Hepatocyte (in vitro differentiated cells): ENCODE measurements around the gene ACSM3. TPM values are rescaled to one million over a fixed set of nuclear protein-coding genes. Genes with fewer than 3 reads are reported as not detected.

Experiments used
- DNase-seq: peaks from one replicate; pipeline ENCODE4 v3.0.0-alpha.2; 2016; ENCODE audit warnings: low spot score
- H2AFZ ChIP-seq: fragments of 200-600 bp; sonication (generic); 2 replicates; pipeline ENCODE4 v1.6.0; 2016; ENCODE audit warnings: antibody characterized with exemption, mild to moderate bottlenecking
- H3K27ac ChIP-seq: fragments of 200-600 bp; sonication (generic); 2 replicates; pipeline ENCODE4 v1.5.1; 2016; ENCODE audit warnings: mild to moderate bottlenecking
- H3K27me3 ChIP-seq: fragments of 200-600 bp; sonication (generic); 2 replicates; pipeline ENCODE4 v1.6.1; 2016
- H3K36me3 ChIP-seq: fragments of 200-600 bp; sonication (generic); replicated peaks from 2 replicates; pipeline ENCODE4 v1.5.1; 2016; ENCODE audit warnings: low read depth; ENCODE audit not compliant: insufficient read depth
- H3K4me1 ChIP-seq: fragments of 200-600 bp; sonication (generic); 2 replicates; pipeline ENCODE4 v1.5.1; 2016; ENCODE audit warnings: mild to moderate bottlenecking, moderate library complexity; ENCODE audit not compliant: insufficient read depth
- H3K4me2 ChIP-seq: fragments of 200-600 bp; sonication (generic); 2 replicates; pipeline ENCODE4 v1.6.0; 2016
- H3K4me3 ChIP-seq: fragments of 200-600 bp; sonication (generic); 2 replicates; pipeline ENCODE4 v1.5.1; 2016; ENCODE audit warnings: mild to moderate bottlenecking
- H3K79me2 ChIP-seq: fragments of 200-600 bp; sonication (generic); 2 replicates; pipeline ENCODE4 v1.6.0; 2017; ENCODE audit warnings: mild to moderate bottlenecking
- H3K9me2 ChIP-seq: fragments of 200-600 bp; sonication (generic); replicated peaks from 2 replicates; pipeline ENCODE4 v1.6.0; 2017; ENCODE audit warnings: mild to moderate bottlenecking; ENCODE audit not compliant: insufficient read depth
- H3K9me3 ChIP-seq: fragments of 200-600 bp; sonication (generic); 2 replicates; pipeline ENCODE4 v1.5.1; 2016; ENCODE audit warnings: low read depth, mild to moderate bottlenecking
- H4K20me1 ChIP-seq: fragments of 200-600 bp; sonication (generic); 2 replicates; pipeline ENCODE4 v1.6.0; 2016; ENCODE audit warnings: mild to moderate bottlenecking; ENCODE audit not compliant: insufficient read depth, poor library complexity, severe bottlenecking
- EZH2 ChIP-seq: fragments of 200-600 bp; sonication (generic); IDR thresholded peaks from 2 replicates; pipeline ENCODE4 v1.6.1; 2016; ENCODE audit warnings: antibody characterized with exemption, mild to moderate bottlenecking, borderline replicate concordance
- EZH2phosphoT487 ChIP-seq: fragments of 200-600 bp; sonication (generic); IDR thresholded peaks from one replicate; pipeline ENCODE4 v1.6.1; 2018; ENCODE audit warnings: antibody characterized with exemption, mild to moderate bottlenecking, low read depth, moderate library complexity; ENCODE audit not compliant: unreplicated experiment, severe bottlenecking
- WGBS: methylation state at CpG from one replicate; pipeline ENCODE4 v1.1.6; 2016; ENCODE audit warnings: low lambda C conversion rate; ENCODE audit errors: missing lambda C conversion rate; 5-methylcytosine and 5-hydroxymethylcytosine counted together
- polyA plus RNA-seq: library from polyadenylated mRNA; unstranded; fragments of >200 nt; fragmentation: Nextera tagmentation; extraction: Ambion mirVana; gene quantifications from 2 replicates; pipeline ENCODE4 v1.2.1, GENCODE V29; 2016
- total RNA-seq: library from RNA; depleted of rRNA; stranded (reverse); fragments of >200 nt; gene quantifications from 2 replicates; pipeline ENCODE4 v1.2.3, GENCODE V29; 2014
- TF ChIP-seq, protein P1 (sequence below): fragments of 200-600 bp; sonication (generic); IDR thresholded peaks from 2 replicates; pipeline ENCODE4 v1.5.1; 2016; ENCODE audit warnings: antibody characterized with exemption, mild to moderate bottlenecking; ENCODE audit not compliant: poor library complexity

Gene ACSM3
- total and polyA plus RNA-seq, 2 experiments from 2014 or later: 14.5 to 26.5 TPM

DNA sequence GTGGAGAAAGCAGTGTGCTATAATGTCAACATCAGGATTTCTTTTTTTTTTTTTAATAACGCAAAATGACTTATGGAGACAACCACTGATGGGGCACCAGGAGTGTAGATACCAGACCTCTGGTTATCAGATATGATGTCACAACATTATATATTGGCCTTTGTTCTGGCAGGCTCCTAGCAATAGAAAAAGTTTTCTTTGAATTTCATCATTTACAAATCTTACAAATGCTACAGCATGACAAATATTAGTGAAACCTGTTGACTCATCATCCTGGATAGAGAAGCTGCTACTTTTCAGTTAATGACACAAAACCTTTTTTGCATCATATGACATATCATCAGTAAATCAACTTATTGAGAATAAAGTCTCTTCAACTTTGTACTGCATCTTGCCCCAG, 28.3 kb upstream of the ACSM3 start:
- WGBS: 100% methylated on average over 1 of the region's 1 CpG
- Histone ChIP-seq H3K36me3 (no peaks in the 10 kb centered on the region), H3K79me2 (peaks cover 28% of the 10 kb centered on the region), H3K9me3 (no peaks in the 10 kb centered on the region), H3K4me3 (no peak overlapping the region), H3K4me2 (no peak overlapping the region), H3K27ac (no peak overlapping the region), H2AFZ (no peak overlapping the region), H3K4me1 (peaks cover 9% of the 10 kb centered on the region), H3K9me2 (no peaks in the 10 kb centered on the region), H3K27me3 (no peaks in the 10 kb centered on the region), H4K20me1 (peaks cover 24% of the 10 kb centered on the region)
- TF ChIP-seq, protein P1, sequence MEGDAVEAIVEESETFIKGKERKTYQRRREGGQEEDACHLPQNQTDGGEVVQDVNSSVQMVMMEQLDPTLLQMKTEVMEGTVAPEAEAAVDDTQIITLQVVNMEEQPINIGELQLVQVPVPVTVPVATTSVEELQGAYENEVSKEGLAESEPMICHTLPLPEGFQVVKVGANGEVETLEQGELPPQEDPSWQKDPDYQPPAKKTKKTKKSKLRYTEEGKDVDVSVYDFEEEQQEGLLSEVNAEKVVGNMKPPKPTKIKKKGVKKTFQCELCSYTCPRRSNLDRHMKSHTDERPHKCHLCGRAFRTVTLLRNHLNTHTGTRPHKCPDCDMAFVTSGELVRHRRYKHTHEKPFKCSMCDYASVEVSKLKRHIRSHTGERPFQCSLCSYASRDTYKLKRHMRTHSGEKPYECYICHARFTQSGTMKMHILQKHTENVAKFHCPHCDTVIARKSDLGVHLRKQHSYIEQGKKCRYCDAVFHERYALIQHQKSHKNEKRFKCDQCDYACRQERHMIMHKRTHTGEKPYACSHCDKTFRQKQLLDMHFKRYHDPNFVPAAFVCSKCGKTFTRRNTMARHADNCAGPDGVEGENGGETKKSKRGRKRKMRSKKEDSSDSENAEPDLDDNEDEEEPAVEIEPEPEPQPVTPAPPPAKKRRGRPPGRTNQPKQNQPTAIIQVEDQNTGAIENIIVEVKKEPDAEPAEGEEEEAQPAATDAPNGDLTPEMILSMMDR: no peak
- TF ChIP-seq EZH2 (no peak), EZH2phosphoT487 (no peak)
- no peak for DNase-seq

DNA sequence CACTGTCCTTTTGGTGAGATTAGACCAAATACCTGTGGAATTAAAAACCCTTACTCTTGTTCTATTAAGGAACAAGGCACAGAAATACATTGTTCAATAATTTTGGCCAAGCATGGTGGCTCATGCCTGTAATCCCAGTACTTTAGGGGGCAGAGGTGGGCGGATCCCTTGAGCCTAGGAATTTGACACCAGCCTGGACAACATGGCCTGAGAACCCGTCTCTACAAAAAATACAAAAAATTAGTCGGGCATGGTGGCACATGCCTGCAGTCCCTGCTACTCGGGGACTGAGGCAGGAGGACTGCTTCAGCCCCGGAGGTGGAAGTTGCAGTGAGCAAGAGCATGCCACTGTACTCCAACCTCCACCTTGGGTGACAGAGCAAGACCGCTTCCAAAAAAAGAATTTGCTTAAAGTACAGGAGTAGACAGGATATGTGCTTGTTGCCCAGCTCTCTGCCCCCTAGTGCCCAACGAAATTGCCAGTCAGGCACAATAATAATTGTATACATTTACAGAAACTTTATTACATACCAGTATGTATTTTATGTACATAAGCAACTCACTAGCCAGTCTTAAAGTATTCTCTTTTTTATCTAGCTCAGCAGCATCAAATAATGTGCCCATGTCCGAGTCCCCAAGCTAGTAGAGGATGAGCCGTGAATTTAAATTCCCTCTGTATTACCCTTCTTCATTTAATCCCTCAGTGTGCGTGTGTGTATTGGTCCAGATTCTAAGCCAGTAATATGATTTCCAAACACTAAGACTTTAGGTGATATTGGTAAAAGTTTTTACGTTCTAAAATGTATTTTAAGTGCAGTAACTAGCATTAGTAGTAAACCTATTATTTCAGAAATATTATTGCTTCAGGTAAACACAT, 23.6 kb upstream of the ACSM3 start:
- Histone ChIP-seq H3K9me2 (no peaks in the 10 kb centered on the region), H3K27me3 (no peaks in the 10 kb centered on the region), H3K9me3 (no peaks in the 10 kb centered on the region), H3K4me3 (peak overlapping the region; percentile 87), H4K20me1 (peaks cover 30% of the 10 kb centered on the region), H3K36me3 (no peaks in the 10 kb centered on the region), H3K4me2 (peak overlapping the region; percentile 88), H3K79me2 (peaks cover 34% of the 10 kb centered on the region), H3K4me1 (peaks cover 9% of the 10 kb centered on the region), H3K27ac (peak overlapping the region; percentile 98), H2AFZ (no peak overlapping the region)
- no peak for DNase-seq
- TF ChIP-seq EZH2: no peak
- TF ChIP-seq, protein P1: peak; percentile 28
- WGBS: 70% methylated on average over 11 of the region's 11 CpGs

DNA sequence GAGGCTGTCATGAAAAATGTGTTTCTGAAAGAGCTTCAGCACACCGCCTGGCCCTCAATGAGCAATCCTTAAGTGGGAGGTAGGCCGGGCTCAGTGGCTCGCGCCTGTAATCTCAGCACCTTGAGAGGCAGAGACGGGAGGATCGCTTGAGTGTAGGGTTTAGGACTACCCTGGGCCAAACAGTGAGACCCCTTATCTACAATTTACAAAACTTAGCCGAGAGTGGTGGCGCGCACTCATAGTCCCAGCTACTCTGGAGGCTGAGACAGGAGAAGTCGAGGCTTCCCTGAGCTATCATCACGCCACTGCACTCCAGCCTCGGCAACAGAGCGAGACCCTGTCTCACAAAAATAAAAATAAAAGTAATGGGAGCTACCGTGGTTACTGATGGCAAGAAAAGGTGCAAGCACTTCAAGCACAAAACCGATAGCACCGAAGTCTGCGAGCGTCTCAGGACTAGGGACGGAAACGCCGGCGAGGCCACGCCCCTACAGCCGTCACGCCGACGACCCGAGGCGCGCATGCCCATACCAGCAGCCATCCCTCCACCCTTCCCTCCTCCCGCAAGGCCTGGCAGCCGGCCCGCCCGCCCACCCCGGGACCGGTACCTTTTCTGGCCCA, 22.8 kb upstream of the ACSM3 start:
- Histone ChIP-seq H2AFZ (peak overlapping the region; percentile 96), H3K4me1 (peaks cover 9% of the 10 kb centered on the region), H3K27ac (peak overlapping the region; percentile 98), H3K9me2 (no peaks in the 10 kb centered on the region), H3K27me3 (no peaks in the 10 kb centered on the region), H4K20me1 (peaks cover 30% of the 10 kb centered on the region), H3K79me2 (peaks cover 34% of the 10 kb centered on the region), H3K4me2 (peak overlapping the region; percentile 88), H3K4me3 (peak overlapping the region; percentile 87), H3K36me3 (no peaks in the 10 kb centered on the region), H3K9me3 (no peaks in the 10 kb centered on the region)
- no peak for TF ChIP-seq EZH2phosphoT487
- TF ChIP-seq, protein P1: no peak
- TF ChIP-seq EZH2: no peak
- DNase-seq: peak; percentile 94
- WGBS: 4% methylated on average over 33 of the region's 36 CpGs
